NCI-H524 treated with DMSO at 0.1 percent for 48 hours (cell line): ENCODE results near the gene TRMT2A.
A peak's percentile ranks its signal among the peaks of the same experiment; 100 is the strongest.

Experiments
- DNase-seq: peaks from one replicate; lab custom pipeline; 2025; lab: John Stamatoyannopoulos, UW

The TRMT2A gene

DNA sequence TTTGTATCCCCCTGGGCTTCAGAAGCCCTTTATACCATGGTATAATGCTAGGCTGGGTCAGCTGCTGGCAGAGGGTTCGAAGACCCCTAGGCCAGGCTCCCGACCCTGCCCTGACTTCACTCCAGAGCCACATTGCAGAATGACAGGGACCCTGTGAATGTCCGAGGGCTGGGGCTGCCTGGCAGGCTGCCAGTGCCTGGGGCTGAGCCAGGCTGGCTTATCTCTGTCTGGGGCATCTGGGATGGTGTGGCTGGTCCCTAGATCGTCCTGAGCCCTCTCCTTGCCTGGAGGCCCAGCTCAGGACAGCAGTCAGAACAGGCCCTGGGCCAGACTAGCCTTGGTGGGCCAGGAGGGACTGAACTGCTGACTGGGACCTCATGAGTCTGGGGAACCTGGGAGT is 18.2 kb upstream of the TRMT2A start:
- DNase-seq: no peak

DNA sequence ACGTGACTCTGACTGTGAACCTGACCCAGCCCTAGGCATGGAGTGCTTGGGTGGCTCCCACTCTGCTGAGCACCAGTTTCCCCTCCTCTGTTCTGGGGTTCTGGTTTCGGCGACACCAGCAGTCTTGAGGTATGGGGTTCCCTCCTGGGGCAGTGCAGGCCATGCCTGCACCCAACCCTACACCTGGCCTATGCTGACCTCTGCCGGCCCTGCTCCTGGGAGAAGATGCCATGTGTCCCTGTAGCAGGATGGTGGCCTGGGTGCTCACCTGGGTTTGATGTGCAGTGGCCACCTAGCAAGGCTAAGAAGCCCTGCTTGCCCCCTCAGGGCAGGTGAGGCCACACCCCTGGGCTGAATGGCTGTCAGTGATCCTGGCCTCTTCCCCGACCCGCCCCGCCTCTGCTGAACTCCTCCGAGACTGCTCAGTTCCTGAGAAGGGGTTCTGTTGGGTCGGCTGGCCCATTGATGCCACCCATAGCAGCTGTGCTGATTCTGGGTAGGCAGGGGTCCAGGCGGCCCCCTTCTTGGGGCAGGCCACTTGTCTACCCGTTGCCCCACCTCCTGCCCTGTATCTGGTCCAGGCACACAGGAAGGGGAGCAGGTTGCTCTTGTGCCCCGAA is 17.0 kb upstream of the TRMT2A start:
- no peak for DNase-seq

- DNase-seq: no peak
These were observed 15.7 kb upstream of the TRMT2A start for GRCh38 chr22:20132686-20133246.

DNA sequence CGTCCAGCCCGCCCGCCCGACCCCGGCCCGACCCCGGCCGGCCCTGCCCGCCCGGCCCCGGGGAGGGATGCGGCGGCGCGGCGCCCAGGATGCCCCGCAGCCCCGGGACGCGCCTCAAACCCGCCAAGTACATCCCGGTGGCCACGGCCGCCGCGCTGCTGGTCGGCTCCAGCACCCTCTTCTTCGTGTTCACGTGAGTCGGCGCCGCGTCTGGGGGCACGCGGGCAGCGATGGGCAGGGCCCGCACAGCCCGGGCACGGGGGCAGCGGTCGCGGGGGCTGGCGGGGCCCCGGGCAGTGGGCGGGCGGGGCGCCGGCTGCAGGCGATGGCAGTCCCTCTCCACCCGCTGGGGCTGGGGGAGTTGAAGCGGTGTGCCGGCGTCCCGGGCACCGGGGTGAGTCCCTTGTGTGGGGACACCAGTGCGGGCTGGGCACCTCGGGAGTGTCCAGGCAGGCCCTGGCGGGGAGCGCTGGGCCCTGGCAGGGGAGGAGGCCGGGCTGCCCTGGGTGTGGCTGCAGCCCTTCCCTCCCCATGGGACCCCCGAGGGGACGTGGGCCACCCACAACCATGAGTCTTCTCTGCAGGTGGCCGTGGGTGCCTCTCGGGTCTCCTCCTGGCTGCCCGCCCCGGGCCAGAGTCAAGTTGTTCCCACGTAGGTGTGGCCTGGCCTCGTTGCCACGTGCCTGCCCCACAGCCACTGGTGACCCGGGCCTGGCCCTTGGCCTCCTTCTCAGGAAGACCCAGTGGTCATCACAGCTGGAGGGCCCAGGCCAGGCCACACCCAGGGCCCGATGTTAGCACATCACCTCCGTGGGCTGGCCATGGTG is 15.0 kb upstream of the TRMT2A start:
- DNase-seq: no peak

DNA sequence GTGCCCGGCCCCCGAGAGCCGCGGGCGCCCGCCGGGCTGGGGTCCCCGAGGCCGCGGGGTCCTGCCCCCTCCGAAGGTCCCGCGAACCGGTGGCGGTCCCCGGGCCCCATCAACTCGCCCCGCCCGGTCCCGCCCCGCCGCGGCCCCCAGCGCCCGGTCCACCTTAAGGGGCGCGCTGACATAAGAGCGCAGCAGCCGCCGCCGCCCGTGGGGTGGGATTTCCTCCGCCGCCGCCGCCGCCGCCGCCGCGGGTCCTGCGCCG is 14.5 kb upstream of the TRMT2A start, which contains the start of gene ZDHHC8:
Gene ZDHHC8 (plus strand): TSS at position 208 of the 262 bp plus-strand sequence. CDS start 144 bp downstream, outside the sequence.
- no peak for DNase-seq

DNA sequence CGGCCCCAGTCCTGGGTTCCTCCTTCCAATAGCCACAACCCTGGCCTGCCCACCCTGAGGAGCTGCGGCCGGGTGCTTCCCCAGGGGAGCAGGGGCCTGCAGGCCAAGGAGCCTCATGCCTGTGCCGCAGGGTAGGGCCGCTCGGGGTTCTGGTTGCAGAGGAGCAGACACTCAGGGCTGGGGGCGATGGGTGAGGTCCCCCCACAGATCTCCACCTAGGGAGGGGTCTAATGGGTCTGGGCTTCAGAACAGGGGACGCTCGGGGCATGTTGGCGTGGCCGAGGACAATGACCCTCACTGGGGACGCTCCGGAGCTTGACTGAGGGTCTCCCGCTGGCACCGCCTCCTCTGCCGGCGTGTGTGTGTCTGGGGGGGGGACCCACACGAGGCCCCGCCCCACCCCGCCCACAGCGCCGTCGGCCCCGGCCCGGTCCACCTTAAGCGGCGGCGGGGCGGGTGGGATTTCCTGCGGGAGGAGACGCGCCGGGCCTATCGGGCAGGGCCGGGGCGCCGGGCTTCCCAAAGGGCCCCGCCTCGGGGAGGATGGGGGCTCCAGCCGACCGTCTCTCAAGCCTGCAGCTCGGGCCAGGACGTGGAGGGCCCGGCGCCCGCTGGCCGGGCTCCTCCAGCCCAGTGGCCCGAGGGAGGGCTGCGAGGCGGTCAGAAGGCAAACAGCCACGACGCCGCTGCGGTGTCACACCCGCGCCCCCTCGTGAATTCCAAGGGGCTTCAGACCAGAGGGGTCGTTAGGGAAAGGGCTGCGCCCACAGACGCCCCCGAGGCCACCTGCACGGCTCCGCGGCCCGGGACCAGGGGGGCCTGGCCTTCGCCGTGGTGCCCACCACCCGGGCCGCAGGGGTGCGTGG is 13.9 kb upstream of the TRMT2A start:
- no peak for DNase-seq

DNA sequence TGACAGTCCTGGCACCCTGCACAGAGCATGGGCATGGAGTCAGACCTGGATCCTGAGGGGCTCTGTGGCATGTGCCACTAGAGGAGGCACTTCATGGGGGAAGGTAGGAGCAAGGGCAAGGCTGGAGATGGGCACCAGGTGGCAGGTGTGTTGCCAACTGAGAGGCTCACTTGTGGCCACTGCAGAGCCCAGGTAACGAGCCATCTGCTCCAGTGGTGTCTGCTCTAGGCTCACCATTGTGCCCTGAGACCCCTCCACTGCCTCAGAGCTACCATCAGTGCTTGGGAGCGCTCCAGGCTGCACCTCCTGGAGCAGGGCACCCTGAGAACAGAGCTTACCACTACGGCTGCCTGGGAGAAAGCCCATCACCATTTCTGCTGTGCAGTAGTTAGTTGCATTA is 13.3 kb upstream of the TRMT2A start:
- peak; percentile 37 for DNase-seq

DNA sequence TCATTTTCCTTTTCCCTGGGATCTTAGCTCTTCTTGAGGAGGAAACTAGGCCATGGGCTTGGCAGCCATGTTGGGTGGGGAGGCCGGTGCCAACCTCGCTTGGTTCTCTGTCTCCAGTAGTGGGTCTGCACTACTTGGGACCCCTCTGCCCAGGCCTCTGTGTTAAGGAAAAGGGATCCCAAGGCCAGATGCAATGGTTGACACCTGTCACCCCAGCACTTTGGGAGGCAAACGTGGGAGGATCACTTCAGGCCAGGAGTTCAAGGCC is 12.7 kb upstream of the TRMT2A start:
- DNase-seq: no peak

- DNase-seq: no peak
These were observed 12.1 kb upstream of the TRMT2A start for GRCh38 chr22:20128902-20129746.

DNA sequence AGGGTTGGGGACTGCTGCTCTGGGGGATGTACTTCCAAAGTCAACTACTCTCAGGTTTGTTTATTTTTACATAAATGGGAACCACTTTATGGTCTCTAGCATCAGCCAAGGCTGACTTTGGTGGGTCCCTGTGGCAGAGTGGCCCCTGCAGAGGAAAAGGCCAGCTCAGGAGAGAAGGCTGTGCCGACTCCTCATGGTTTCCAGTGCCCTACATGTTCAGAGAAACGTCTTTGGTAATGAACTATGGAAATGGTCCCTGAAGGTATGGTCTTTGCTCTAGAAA is 11.5 kb upstream of the TRMT2A start:
- DNase-seq: no peak

DNA sequence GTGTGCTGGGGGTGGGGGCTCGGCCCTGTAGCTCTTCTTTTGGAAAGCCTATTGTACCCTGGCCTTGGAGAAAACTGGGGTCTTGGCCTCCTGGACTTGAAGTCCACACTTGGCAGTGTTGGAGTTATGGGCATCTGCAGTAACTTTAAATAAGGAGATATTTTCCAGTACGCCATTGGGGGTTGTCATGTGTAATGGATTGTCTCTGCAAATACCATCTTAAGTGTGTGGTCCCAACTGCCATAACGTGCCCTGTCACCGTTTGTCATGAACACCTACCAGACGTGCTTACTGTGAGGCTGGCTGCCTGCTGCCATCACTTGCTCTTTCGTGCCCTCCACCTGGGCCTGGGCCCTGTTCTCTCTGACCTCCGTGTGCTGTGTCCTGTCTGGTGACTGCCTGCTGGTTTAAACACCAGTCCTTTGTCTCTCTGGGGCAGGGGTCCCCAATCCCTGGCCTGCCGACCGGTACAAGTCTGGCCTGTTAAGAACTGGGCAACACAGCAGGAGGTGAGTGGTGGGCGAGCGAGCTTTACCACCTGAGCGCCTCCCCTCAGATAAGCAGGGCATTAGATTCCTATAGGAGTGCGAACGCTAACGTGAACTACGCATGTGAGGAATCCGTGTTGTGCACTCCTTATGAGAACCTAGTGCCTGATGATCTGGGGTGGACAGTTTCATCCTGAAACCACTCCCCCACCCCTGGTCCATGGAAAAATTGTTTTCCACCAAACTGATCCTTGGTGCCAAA is 11.0 kb upstream of the TRMT2A start:
- DNase-seq: no peak

DNA sequence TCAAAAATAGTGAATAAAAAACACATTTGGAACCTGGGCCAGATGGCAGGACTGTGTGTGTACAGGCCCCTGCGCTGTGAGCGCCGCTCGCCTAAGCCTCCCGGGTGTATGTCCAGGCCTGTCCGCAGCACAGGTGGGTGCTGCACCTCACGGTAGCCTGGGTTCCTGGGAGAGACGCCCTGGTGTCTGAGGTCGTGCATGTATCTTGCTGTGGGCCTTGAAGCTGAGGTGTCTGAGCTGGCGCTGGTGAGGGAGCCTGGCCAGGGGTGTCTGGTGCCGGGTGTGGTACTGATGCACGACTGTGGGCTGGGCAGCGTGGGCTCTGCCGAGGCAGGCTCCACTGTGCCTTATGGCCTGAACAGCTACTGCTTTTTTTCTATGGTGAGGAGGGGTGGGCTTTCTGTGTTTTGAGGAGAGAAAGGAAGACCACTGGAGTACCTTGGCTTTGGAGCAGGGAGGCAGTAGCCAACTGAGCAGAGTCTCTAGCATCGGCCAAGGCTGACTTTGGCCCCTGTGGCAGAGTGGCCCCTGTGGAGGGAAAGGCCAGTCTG is 10.4 kb upstream of the TRMT2A start:
- no peak for DNase-seq

GRCh38 chr22:20126284-20127029 is 9.4 kb upstream of the TRMT2A start:
- no peak for DNase-seq

- DNase-seq: no peak
These were observed 8.5 kb upstream of the TRMT2A start for GRCh38 chr22:20125201-20126174.

- DNase-seq: no peak
These were observed 7.2 kb upstream of the TRMT2A start for GRCh38 chr22:20124083-20124787.

- DNase-seq: no peak
These were observed 6.5 kb upstream of the TRMT2A start for GRCh38 chr22:20123366-20124082.

DNA sequence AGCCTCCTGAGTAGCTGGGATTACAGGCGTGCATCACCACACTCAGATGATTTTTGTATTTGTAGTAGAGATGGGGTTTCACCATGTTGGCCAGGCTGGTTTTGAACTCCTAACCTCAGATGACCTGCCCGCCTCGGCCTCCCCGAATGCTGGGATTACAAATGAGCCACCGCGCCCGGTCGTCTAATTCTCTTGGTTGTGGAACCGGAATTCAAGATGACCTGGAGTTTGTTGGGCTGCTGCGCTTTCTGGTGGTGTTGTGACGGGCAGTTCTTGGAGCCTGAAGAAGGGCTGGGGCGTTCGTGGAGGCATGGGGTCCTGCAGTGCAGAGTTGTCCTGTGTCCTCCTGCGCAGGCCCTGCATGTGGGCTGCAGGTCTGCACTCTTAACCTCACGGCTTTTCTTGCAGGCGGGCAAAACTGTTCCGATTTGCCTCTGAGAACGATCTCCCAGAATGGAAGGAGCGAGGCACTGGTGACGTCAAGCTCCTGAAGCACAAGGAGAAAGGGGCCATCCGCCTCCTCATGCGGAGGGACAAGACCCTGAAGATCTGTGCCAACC is 4.9 kb upstream of the TRMT2A start:
- no peak for DNase-seq
